PC-9 (cell line): ENCODE measurements around the gene CBX1.

Experiments
- EZH2 ChIP-seq: fragments of 200-600 bp; sonication (generic); IDR thresholded peaks from 2 replicates; pipeline ENCODE4 v1.8.0; 2017; ENCODE audit warnings: antibody characterized with exemption, low read depth
- TF ChIP-seq, protein P1 (sequence below): fragments of 200-600 bp; sonication (generic); conservative IDR thresholded peaks from 2 replicates; pipeline ENCODE4 v1.6.1; 2017; ENCODE audit warnings: mixed run types, antibody characterized with exemption, mild to moderate bottlenecking, moderate library complexity

DNA sequence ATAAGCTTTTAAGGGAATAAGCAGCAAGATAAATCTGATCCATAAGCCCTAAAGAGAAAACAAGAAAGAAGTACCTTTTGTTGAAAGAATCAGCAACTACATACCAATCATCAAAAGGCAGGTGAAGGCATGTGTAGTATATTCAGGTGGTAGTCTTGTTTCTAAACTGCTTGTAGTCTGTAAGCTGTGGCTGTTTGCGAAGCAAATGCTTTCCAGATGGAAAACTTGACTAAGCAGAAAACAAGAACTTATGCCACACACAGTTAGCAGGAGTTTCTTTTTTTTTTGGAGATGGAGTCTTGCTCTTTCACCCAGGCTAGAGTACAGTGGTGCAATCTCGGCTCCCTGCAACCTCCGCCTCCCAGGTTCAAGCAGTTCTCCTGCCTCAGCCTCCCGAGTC, 5.7 kb downstream of the CBX1 start:
- no peak for TF ChIP-seq EZH2
- TF ChIP-seq, protein P1, sequence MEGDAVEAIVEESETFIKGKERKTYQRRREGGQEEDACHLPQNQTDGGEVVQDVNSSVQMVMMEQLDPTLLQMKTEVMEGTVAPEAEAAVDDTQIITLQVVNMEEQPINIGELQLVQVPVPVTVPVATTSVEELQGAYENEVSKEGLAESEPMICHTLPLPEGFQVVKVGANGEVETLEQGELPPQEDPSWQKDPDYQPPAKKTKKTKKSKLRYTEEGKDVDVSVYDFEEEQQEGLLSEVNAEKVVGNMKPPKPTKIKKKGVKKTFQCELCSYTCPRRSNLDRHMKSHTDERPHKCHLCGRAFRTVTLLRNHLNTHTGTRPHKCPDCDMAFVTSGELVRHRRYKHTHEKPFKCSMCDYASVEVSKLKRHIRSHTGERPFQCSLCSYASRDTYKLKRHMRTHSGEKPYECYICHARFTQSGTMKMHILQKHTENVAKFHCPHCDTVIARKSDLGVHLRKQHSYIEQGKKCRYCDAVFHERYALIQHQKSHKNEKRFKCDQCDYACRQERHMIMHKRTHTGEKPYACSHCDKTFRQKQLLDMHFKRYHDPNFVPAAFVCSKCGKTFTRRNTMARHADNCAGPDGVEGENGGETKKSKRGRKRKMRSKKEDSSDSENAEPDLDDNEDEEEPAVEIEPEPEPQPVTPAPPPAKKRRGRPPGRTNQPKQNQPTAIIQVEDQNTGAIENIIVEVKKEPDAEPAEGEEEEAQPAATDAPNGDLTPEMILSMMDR: no peak
